ENCODE data around the gene PM20D1. TPM values are rescaled to one million over a fixed set of nuclear protein-coding genes. Genes with fewer than 3 reads are reported as not detected.

The PM20D1 gene
- total RNA-seq, 2 donors from 2014 or later = 13.0 to 103 TPM

- peaks cover 87% of the 10 kb centered on the region for H3K4me1 ChIP-seq
- WGBS, 2 donors = 24 to 29% methylated on average over 3 of the region's 3 CpGs
Observed at GRCh38 chr1:205809469-205809868, 40.5 kb downstream of the PM20D1 start.

GRCh38 chr1:205805082-205805711 is 44.7 kb downstream of the PM20D1 start:
- TF ChIP-seq CTCF (IDR thresholded peaks at IDR 0.05) = no peak
- TF ChIP-seq POLR2A (IDR thresholded peaks at IDR 0.05) = no peak
- peaks cover 94% of the 10 kb centered on the region for H3K4me1 ChIP-seq
- peak overlapping the region in 1 of 4 donors; percentile 20 for H3K27ac ChIP-seq
- ATAC-seq = no peak
- WGBS, 2 donors = 37 to 39% methylated on average over 3 to 5 of the region's 5 CpGs
- H3K4me3 ChIP-seq = no peak overlapping the region
- no peak for DNase-seq
- intact Hi-C loops (cut with DNase I) = loop anchor here (5.0 kb wide), 1 partner anchor 37 kb away; no protein-coding TSS in a partner anchor
- H3K36me3 ChIP-seq (replicated peaks in 1 of 2; ENCODE audit: insufficient read depth in 1 of 2, low read depth in 2 of 2) = no peaks in the 10 kb centered on the region
- H3K9me3 ChIP-seq = no peaks in the 10 kb centered on the region
- H3K27me3 ChIP-seq = no peaks in the 10 kb centered on the region

More at GRCh38 chr1:205809469-205809868, 40.5 kb downstream of the PM20D1 start:
- no peaks in the 10 kb centered on the region for H3K36me3 ChIP-seq (replicated peaks in 1 of 2; ENCODE audit: insufficient read depth in 1 of 2, low read depth in 2 of 2)
- no peak for ATAC-seq
- intact Hi-C loops (cut with DNase I) = loop anchor here (5.0 kb wide), 1 partner anchor 33 kb away; no protein-coding TSS in a partner anchor
- H3K27me3 ChIP-seq = no peaks in the 10 kb centered on the region
- H3K9me3 ChIP-seq = no peaks in the 10 kb centered on the region
- no peak overlapping the region for H3K4me3 ChIP-seq
- TF ChIP-seq POLR2A (IDR thresholded peaks at IDR 0.05) (no peak), CTCF (IDR thresholded peaks at IDR 0.05) (no peak)
- no peak for DNase-seq
- H3K27ac ChIP-seq = peak overlapping the region in 3 of 4 donors; percentile 89 to 93 (median 92)

- intact Hi-C loops (cut with DNase I) = loop anchor here (5.0 kb wide), 1 partner anchor 38 kb away; no protein-coding TSS in a partner anchor
- WGBS, 2 donors = 69 to 72% methylated on average over 2 of the region's 2 CpGs
- Histone ChIP-seq H3K9me3 (no peaks in the 10 kb centered on the region), H3K4me3 (no peak overlapping the region), H3K4me1 (peaks cover 94% of the 10 kb centered on the region), H3K27me3 (no peaks in the 10 kb centered on the region), H3K27ac (peak overlapping the region in 2 of 4 donors; percentile 20 to 37), H3K36me3 (replicated peaks in 1 of 2; ENCODE audit: insufficient read depth in 1 of 2, low read depth in 2 of 2) (no peaks in the 10 kb centered on the region)
- DNase-seq (no peak), ATAC-seq (no peak)
- no peak for TF ChIP-seq CTCF (IDR thresholded peaks at IDR 0.05)
- no peak for TF ChIP-seq POLR2A (IDR thresholded peaks at IDR 0.05)
Observed at GRCh38 chr1:205804605-205805004, 45.3 kb downstream of the PM20D1 start.

GRCh38 chr1:205803986-205804385 is 45.9 kb downstream of the PM20D1 start:
- TF ChIP-seq POLR2A (IDR thresholded peaks at IDR 0.05) (no peak), CTCF (IDR thresholded peaks at IDR 0.05) (no peak)
- ATAC-seq (no peak), DNase-seq (no peak)
- no peak overlapping the region for H3K4me3 ChIP-seq
- peak overlapping the region in 3 of 4 donors; percentile 13 to 37 (median 22) for H3K27ac ChIP-seq
- H3K9me3 ChIP-seq = no peaks in the 10 kb centered on the region
- intact Hi-C loops (cut with DNase I) = no loop called here
- no peaks in the 10 kb centered on the region for H3K27me3 ChIP-seq
- 28 to 52% methylated on average over 4 of the region's 4 CpGs for WGBS, 2 donors
- peaks cover 94% of the 10 kb centered on the region for H3K4me1 ChIP-seq
- H3K36me3 ChIP-seq (replicated peaks in 1 of 2; ENCODE audit: insufficient read depth in 1 of 2, low read depth in 2 of 2) = peaks cover 2% of the 10 kb centered on the region in 2 donors

- 64 to 69% methylated on average over 8 of the region's 8 CpGs for WGBS, 2 donors
- no peaks in the 10 kb centered on the region for H3K9me3 ChIP-seq
- H3K27me3 ChIP-seq = no peaks in the 10 kb centered on the region
- ATAC-seq = no peak
- intact Hi-C loops (cut with DNase I) = no loop called here
- TF ChIP-seq POLR2A (IDR thresholded peaks at IDR 0.05) (no peak), CTCF (IDR thresholded peaks at IDR 0.05) (no peak)
- peak in 1 of 4 donors; percentile 40 for DNase-seq
- H3K4me3 ChIP-seq = no peak overlapping the region
- H3K27ac ChIP-seq = peak overlapping the region; percentile 11 to 86 (median 82)
- H3K4me1 ChIP-seq = peaks cover 85% of the 10 kb centered on the region
- H3K36me3 ChIP-seq (replicated peaks in 1 of 2; ENCODE audit: insufficient read depth in 1 of 2, low read depth in 2 of 2) = peaks cover 4 to 12% of the 10 kb centered on the region in 2 donors
Observed at GRCh38 chr1:205802060-205802459, 47.9 kb downstream of the PM20D1 start.

Measured in body of pancreas (tissue), 4 donors.